GDM1 (cell line): Measurements from ENCODE around the gene ARMH4.

Source experiments
- DNase-seq: peaks from one replicate; lab custom pipeline; 2025; lab: John Stamatoyannopoulos, UW

Gene ARMH4, protein sequence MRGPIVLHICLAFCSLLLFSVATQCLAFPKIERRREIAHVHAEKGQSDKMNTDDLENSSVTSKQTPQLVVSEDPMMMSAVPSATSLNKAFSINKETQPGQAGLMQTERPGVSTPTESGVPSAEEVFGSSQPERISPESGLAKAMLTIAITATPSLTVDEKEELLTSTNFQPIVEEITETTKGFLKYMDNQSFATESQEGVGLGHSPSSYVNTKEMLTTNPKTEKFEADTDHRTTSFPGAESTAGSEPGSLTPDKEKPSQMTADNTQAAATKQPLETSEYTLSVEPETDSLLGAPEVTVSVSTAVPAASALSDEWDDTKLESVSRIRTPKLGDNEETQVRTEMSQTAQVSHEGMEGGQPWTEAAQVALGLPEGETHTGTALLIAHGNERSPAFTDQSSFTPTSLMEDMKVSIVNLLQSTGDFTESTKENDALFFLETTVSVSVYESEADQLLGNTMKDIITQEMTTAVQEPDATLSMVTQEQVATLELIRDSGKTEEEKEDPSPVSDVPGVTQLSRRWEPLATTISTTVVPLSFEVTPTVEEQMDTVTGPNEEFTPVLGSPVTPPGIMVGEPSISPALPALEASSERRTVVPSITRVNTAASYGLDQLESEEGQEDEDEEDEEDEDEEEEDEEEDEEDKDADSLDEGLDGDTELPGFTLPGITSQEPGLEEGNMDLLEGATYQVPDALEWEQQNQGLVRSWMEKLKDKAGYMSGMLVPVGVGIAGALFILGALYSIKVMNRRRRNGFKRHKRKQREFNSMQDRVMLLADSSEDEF

DNA sequence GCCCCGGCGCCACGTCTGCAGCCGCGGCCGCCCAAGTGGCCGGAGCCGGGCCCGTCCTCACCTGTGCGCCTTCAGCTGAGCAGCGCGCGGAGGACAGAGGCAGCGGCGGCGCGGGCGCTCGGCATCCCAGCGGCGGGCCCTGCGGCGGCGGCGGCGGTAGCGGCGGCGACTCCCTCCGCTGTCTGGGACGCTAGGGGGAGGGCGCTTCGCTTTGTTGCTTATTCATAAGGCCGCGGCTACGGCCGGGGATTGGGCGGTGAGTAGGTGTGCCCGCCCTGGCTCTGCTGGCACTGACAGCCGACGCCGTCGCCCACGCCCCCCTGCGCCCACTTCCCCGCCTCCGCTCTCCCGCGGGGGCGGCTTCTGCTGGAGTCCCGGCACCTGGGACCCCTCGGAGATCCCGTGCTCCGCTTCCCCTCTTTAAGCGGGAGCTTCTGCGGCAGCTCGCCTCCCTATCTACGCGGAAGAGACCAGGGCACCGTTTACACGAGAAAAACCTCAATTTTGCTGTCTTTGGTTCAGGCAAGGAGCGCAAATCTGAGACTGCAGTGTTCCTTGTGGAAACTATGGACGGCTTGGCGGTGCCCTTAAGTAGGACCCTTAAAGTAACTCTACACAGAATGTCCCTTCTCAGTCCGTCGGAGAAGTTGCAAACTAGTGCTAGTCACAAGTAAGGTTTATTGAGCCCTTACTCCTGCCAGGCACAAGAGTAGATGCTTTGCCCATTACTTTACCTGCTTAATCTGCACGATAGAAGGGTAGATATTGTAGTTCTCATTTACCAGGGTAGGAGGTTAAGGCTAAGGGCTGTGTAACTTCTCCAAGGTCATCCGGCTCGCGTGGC is at the start of gene ARMH4:
TSS of gene ARMH4 (minus strand) at position 200 of the 844 bp plus-strand sequence. CDS start 12,855 bp downstream, outside the sequence.
- peak; percentile 55 for DNase-seq

DNA sequence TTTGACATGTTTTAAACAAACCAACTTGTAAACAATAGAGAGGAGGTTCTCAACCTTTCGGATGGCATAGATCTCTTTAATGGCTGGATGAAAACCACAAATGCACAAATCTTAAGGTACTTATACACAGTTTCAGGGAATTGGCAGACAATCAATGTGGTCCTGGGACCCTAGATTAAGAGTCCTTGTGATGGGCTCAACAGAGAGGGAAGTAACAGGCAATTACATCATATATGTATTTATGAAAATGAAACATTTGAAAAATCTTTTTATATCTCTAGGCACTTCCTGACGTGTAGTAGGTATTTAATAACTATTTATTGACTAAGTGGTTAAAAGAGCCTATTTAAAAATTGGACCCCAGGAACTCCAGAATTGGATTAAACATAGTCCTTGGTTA is 48.8 kb upstream of the ARMH4 start:
- no peak for DNase-seq

DNA sequence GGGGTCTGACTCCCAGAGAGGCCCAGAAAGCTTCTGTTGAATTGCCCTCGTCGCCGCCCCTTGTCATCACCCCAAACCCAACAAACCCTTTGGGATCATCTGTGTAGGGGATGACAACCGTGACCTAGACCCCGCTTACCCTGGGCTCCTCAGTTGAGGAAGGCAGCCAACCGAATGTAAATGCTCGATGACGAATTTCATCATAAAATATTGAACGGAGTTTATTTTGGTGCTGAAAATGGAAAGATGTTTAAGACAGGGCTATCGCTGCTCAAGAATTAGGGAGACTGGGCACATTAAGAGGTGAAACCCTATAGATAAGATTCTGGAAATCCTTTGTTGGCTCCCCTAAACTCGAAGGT is 48.4 kb upstream of the ARMH4 start:
- no peak for DNase-seq

DNA sequence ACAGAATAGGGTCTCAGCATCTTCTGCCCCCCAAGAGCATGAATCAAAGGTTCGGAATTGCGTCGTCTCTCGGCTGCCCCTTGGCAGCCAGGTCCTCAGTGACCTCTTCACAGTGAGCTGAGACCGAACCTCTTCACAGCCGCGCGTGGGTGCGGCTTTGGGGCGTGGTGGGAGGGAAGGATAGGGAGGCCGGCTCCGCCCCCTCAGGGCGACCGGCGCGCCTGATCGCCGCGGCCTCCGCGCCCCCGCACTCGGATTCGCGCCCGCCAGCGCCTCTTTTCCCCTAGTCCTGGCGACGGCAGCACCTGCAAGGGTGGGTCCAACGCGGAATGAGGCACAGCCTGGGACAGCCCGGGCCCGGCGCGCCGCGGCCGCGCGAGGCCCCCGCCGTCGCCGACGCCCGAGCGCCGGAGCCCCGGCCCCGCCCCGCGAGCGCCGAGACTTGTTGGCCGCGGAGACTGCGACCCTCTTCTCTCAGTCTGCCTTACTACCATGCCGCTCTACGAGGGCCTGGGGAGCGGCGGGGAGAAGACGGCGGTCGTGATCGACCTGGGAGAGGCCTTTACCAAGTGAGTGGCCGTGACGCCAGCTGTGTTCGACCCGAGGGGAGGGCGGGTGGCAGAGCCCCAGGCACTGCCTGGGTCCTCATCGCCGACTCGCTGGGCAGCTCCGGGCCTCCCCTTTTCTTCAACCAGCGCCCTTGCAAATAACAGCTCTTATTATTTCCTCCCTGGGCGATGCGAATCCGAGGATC is 47.9 kb upstream of the ARMH4 start, which contains the start of gene ACTR10:
TSS of gene ACTR10 (plus strand) at position 424 of the 754 bp plus-strand sequence. CDS start at position 493, 69 bp downstream.
- DNase-seq = peak; percentile 79

DNA sequence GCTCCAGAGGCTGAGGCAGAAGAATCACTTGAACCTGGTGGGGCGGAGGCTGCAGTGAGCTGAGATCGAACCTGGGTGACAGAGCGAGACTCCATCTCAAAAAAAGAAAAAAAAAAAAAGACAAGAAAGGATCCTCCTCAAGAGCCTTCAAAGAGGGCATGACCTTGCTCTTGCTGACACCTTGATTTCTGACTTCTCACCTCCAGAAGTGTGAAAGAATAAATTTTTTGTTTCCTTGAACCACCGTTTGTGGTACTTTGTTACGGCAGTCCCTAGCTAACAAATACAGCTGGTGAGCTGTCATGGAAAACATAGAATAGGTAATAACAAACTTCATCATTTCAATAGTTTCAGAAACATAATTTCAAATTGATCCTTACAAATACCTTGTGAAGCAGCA is 46.1 kb upstream of the ARMH4 start:
- DNase-seq = no peak

DNA sequence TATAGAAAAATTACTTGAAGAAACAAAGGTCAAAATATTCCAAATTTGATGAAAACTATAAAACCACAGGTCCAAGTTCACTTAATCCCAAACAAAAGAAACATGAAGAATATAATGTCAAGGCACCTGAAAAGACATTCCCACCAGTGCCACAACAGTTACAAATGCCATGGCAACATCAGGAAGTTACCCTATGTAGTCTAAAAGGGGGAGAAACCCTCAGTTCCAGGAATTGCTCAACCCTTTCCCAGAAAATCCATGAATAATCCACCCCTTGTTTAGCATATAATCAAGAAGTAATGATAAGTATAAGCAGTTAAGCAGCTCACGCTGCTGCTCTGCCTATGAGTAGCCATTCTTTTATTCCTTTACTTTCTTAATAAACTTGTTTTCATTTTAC is 44.2 kb upstream of the ARMH4 start:
- no peak for DNase-seq

DNA sequence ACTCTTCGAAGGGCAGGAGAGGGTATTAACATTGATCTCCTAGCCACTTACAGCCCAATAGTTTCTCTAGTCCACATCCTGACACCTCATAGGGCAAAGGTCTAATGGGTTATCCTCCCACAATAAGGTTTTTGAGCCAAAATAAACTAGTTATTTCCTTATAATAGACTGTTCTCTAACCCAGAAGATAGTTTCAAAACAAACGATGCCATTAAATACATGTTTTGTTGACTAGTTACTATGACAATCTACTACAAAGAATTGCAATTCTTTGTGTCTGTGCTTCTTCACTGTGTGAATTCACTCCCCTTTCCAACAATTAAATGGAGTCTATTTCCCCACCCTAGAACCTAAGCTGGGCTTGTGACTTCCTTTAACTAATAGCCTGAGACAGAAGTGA is 41.5 kb upstream of the ARMH4 start:
- DNase-seq = no peak

DNA sequence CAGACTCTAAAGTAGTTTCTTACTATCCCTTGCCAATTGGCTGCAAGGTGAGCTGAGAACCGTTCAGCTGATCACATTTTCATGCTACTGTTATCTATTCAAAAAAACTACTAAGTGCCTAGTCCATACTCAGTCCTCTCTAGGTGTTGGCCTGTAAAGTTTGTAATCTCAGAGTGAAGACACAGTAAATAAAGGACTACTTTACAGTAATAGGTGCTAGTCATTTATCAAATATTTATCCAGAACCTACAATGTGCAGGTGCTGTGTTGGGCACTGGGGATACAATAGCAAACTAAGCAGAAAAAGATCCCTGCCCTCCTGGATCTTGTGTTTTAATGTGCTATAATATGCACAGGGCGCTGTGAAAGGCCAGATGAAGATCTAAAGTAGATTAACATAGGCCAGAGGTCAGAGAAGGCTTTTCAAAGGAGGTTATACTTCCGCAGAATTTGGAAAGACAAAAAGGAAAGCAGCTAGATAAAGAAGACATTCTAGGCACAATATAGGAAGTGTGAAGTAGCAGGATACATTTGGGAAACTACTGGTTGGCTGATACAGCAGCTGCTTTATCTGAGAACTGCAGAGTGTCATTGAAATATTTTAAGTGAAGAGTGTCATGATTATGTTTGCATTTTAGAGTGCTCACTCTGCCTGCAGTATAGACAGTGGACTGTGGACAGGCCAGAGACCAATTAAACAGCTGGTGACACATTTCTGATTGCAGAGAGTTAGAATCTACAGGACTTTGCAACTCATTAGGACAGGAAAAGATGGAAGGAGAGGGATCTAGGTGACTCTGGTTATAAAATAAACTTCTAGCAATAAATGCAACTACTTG is 40.0 kb upstream of the ARMH4 start:
- DNase-seq = no peak

DNA sequence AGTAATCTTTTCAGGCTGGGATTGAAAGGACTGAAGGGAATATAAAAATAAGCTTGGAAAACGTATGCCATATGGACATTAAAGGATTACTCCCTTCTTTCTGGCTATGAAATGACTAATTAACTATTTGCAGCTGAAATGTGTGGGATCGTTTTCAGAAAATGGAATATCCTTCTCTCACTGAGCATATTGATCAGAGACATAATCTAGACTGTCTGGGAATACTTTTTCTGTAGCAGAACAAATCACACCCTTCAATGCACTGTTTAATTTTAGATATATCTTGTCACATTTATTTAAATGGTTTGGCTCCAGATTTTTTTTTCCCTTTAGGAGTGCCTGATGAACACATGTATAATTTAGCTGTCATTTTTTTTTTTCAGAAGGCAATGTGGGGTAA is 37.2 kb upstream of the ARMH4 start:
- DNase-seq = no peak

DNA sequence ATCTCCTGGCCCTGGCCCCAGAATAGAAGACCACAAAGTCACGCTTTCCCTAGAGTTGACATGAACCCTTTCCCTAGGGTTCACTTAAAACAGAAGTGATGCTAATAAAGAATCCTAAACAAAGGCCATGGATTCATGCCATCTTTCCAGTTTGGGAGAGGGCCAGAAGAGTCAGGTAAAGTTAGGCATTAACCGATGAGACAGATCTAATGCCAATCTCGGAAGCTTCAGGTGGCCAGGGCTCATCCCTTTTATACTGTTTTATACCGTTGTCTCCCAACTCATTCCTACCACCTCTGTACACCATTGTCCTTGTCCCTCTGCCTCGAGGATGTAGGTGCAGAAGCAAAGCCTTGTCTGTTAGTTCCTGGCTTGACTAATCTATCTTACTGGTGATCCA is 25.1 kb upstream of the ARMH4 start:
- DNase-seq = no peak

DNA sequence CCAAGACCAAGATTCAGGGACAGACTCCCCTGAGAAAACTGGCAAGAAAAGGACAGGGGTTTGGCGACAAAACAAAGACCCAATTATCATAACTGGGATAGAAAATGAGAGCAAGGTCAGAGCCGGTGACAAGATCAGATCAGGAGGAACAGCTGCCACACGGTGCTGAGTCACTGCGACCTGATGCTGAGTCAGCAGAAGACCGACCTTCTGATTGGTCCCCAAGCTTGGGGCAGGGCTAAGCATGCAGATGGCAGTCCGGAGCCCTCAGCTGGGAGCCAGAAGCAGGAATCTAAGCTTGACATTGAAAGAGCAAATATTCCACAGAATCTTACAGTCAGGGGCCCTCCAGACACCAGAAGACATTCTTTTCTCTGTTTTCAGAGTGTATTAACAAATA is 19.1 kb upstream of the ARMH4 start:
- DNase-seq = peak; percentile 70

DNA sequence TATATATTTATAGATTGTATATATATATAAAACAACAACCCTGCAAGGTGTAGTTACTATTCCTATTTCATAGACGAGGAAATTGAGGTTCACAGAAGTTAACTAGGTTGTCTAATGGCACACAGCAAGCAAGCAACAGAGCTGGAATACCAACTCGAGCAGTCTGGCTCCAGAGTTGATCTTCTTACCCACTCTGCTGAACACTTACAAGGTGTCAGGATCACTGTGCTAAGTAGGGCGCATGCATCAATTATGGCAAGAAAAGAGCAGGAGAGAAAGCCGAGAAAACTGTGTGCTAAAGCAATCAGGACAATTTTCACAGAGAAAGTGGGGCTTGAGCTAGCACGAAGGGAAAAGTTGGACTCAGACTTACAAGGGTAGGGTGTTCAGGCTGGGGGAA is 15.9 kb upstream of the ARMH4 start:
- DNase-seq = no peak

DNA sequence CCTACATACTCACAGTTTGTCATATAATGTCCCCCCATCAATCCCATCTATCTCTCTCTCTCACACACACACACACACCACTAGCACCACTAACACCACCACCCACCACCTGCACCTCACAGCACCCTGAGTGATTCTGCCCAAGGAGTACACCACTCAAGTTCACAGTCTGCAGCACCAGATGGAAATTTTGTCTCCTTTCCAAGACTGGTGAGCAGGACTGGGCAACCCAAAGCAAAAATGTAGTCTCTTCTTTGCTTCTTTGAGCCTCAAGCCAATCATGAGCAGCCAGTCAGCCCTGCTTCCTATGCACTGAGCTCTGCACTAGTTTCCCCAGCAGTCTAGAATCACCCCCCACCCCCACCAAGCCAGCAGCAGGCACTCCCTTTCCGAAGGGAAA is 15.0 kb upstream of the ARMH4 start:
- no peak for DNase-seq

DNA sequence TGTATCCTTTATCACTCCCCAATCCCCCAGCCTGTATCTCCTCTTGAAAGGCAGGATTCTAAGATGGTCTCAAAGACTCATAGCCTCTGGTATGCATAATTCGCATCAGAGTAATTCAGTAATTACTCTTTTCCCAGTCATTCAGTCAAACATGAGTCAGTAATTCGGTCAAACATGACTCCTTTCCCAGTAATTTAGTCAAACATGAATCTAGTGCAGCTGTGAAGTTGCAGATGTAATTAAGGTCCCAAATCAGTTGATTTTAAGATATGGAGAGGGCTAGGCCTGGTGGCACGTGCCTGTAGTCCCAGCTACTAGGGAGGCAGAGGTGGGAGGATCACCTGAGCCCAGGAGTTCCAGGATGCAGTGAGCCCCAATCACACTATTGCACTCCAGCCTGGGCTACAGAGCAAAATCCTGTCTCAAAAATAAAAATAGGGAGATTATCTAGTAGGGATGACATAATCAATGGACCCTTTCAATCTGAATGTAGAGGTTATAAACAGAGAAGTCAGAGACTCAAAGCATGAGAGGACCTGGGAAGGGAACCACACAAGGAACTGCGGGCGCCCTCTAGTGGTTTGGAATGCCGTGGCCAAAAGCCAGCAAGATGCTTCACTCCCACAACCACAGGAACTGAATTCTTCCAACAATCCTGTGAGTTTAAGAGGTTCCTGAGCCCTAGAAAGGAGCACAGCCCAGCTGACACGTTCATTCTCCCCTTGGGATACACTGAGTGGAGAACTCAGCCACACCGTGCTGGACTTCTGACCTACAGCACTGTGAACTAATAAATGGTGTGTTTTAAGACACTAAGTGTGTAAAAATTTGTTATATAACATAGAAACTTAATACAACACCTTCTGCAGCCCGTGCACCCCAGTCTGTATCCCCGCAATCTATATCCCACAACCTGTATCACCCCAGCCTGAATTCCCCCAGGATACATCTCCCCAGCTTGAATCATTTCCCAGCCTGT is 14.3 kb upstream of the ARMH4 start:
- peak; percentile 48 for DNase-seq

DNA sequence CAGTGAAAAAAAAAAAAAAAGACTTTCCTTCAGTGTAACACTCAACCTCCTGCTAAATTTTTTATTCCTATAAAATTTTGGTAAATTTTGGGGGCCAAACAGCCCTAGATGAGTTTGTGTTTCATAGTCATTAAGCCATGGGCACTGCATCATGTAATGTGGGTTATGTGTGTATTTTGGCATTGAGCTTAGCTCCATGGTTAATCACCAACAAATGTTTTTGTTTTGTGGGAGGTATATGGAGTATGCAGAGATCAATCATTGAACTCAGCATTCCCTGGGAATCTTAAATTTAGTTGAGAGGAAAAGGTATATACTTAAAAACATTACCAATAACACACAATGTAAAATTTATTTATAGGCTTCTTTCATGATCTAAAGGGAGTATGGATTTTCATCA is 8.5 kb upstream of the ARMH4 start:
- DNase-seq = no peak

DNA sequence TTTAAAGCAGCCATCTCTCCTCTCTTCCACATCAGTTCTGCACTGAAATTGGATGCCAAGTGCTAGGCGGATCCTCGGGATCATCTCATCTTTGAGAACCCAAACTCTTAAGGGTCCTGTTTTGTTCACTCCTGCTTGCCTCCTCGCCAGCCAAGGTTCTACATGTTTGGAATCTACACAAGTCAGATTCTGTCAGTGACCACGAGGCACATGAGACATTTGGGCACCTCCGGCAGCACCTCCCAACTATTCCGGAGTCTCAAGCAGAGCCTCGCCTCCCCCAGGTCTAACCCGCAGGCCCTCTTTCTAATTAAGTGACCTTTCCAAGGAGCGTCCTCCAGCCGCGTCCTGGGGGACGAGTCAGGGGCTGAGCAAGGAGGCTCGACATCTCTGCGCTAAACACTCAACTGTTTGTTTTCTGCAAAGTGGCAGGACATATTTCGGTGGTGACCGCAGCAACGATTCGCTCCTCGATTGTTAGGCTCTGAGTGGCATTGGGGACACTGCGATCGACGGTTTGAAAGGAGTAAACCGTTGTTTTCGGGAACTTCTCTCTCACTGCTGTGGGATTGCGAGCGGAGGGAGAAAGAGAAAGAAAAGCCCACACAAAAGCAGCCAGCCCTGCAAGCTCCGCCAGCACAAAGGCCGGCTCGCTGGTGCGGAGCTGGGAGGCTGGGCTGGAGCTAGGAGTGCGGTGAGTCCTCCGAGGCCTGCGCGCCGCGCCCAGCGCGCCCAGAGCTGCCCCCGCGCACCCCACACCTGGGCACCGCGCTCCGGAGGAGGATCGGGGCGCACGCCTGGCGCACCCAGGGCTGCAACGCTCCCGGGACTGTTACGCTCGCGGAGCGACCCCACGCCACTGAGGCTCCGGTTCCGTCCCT is 640 bp downstream of the ARMH4 start:
- no peak for DNase-seq

DNA sequence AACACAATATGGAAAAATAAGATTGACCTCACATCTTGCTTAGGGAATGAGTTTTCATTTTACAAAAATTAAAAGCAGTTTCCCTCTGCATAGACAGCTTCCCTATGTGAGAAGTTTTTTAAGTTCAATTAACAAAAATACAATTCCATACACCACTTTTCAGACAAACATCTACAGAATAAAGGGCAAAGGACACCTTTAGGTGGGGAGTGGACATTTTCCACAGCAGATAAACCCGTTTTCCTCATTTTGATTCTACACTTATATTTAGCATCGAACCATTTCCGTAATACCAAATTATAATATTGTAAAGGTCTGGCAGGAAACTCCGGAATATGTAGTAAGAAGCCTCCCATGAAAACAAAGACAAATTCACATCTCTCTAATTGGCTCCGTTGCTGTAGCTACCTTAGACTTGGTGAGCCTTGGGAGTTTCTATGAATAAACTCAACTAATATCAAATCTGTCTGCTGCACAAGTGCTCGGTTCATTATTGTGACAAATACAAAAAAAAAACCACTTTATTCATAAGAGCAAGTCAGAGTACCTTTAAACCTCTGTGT is 1.7 kb downstream of the ARMH4 start:
- no peak for DNase-seq

DNA sequence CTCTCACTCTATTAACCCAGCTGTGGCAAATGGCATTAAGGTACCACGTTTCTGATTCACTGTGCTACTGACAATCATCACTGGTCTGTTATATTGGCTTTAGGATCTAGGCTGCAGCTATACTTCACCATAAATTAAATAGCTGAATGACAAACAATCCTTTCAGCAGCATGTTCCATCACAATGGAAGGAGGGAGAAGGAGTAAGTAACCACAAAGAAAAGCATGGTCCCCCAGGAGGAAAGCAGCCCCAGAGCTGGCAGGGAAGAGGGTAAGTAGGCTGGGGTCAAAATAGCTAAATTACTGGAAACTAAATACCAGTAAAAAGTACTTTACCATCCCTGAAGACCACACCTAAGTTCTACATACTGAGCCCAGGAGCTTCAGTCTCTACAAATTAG is 2.8 kb downstream of the ARMH4 start:
- no peak for DNase-seq
